Hepatic stellate cell (primary cell): ENCODE data around the gene GABPB1.
"Not testable (repeated sequence)": the region's sequence is repeated elsewhere in the genome, so short reads cannot be mapped to it uniquely, and the experiment has no call there.

Experiments
- DNase-seq: peaks from one replicate; pipeline ENCODE4 v3.0.0; 2011; ENCODE audit warnings: low spot score

Gene GABPB1

GRCh38 chr15:50354838-50355618 lies at the start of gene GABPB1:
TSS of gene GABPB1 (minus strand) at chr15:50355198. CDS start at chr15:50309798, 45,400 bp downstream.
- DNase-seq, result peak; percentile 94

GRCh38 chr15:50391561-50391960 lies 36.6 kb upstream of the GABPB1 start:
- not testable (repeated sequence) for DNase-seq

GRCh38 chr15:50390554-50391264 lies 35.7 kb upstream of the GABPB1 start:
- DNase-seq, result no peak

- not testable (repeated sequence) for DNase-seq
Measured at GRCh38 chr15:50382408-50382807, 27.4 kb upstream of the GABPB1 start.

GRCh38 chr15:50381438-50381837 lies 26.4 kb upstream of the GABPB1 start:
- peak; percentile 8 for DNase-seq

GRCh38 chr15:50380089-50380488 lies 25.1 kb upstream of the GABPB1 start:
- no peak for DNase-seq

- DNase-seq, result not testable (repeated sequence)
Measured at GRCh38 chr15:50379413-50379812, 24.4 kb upstream of the GABPB1 start.

GRCh38 chr15:50378776-50379175 lies 23.8 kb upstream of the GABPB1 start:
- DNase-seq, result no peak

GRCh38 chr15:50377867-50378751 lies 23.1 kb upstream of the GABPB1 start:
- DNase-seq, result no peak

GRCh38 chr15:50369564-50369963 lies 14.6 kb upstream of the GABPB1 start:
- not testable (repeated sequence) for DNase-seq

GRCh38 chr15:50365971-50366370 lies 11.0 kb upstream of the GABPB1 start:
- no peak for DNase-seq

GRCh38 chr15:50365570-50365969 lies 10.6 kb upstream of the GABPB1 start:
- no peak for DNase-seq

- DNase-seq, result no peak
Measured at GRCh38 chr15:50363612-50364011, 8.6 kb upstream of the GABPB1 start.

- no peak for DNase-seq
Measured at GRCh38 chr15:50361756-50362155, 6.8 kb upstream of the GABPB1 start.

GRCh38 chr15:50358845-50359244 lies 3.8 kb upstream of the GABPB1 start:
- DNase-seq, result peak; percentile 50

- DNase-seq, result no peak
Measured at GRCh38 chr15:50355980-50356379, 982 bp upstream of the GABPB1 start.

- DNase-seq, result peak; percentile 15
Measured at GRCh38 chr15:50355619-50355905, 564 bp upstream of the GABPB1 start.

- peak; percentile 54 for DNase-seq
Measured at GRCh38 chr15:50353975-50354837, 792 bp downstream of the GABPB1 start.

GRCh38 chr15:50353251-50353974 lies 1.6 kb downstream of the GABPB1 start:
- peak; percentile 42 for DNase-seq

GRCh38 chr15:50350621-50351020 lies 4.4 kb downstream of the GABPB1 start:
- DNase-seq, result no peak

- DNase-seq, result no peak
Measured at GRCh38 chr15:50345298-50345697, 9.7 kb downstream of the GABPB1 start.
